Medulla oblongata (tissue), 1 donor: Measurements from ENCODE around the gene CLOCK.
A peak's percentile ranks its signal among the peaks of the same experiment; 100 is the strongest.
"Not testable (repeated sequence)": the region's sequence is repeated elsewhere in the genome, so short reads cannot be mapped to it uniquely, and the experiment has no call there.

Experiments used
- DNase-seq: peaks from one replicate; pipeline ENCODE4 v3.0.0-alpha.2; 2015; ENCODE audit errors: extremely low spot score

CLOCK gene, protein sequence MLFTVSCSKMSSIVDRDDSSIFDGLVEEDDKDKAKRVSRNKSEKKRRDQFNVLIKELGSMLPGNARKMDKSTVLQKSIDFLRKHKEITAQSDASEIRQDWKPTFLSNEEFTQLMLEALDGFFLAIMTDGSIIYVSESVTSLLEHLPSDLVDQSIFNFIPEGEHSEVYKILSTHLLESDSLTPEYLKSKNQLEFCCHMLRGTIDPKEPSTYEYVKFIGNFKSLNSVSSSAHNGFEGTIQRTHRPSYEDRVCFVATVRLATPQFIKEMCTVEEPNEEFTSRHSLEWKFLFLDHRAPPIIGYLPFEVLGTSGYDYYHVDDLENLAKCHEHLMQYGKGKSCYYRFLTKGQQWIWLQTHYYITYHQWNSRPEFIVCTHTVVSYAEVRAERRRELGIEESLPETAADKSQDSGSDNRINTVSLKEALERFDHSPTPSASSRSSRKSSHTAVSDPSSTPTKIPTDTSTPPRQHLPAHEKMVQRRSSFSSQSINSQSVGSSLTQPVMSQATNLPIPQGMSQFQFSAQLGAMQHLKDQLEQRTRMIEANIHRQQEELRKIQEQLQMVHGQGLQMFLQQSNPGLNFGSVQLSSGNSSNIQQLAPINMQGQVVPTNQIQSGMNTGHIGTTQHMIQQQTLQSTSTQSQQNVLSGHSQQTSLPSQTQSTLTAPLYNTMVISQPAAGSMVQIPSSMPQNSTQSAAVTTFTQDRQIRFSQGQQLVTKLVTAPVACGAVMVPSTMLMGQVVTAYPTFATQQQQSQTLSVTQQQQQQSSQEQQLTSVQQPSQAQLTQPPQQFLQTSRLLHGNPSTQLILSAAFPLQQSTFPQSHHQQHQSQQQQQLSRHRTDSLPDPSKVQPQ

DNA sequence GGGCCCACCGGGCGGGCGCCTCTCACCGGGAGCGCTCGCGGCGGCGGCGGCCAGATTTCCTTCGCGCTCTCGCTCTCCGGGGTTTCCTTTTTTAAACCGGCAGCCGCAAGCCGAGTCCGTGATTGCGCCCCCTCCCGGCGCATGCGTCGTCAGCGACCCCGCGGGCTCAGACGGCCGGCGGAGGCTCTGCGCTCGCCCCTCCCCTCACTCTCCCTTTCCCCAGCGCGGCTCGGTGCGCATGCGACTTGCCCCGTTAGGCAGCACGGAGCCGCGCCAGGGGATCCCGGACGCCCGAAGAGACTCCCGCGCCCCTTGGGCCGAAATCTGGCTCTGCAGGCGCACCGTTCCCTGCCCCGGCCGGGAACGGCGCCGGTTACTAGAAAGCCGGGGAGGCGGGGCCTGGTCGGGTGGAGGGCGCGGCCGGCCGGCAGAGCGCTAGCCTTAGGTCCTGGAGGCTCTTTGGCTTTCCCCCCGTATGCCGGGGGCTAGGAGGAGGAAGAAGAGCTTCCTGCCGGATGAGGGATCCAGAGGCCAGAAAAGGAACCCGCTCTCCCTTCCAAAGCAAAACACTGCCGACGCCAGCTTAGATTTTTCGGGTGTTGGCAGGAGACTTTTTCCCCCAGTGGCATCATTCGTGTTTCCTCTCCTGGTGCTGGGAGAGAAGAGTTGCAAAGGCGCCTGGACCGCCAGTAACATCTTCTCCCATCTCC, at the start of gene CLOCK:
CLOCK (minus strand) TSS at position 154 of the 710 bp plus-strand sequence. CDS start 64,124 bp downstream, outside the sequence.
- peak; percentile 89 for DNase-seq

GRCh38 chr4:55592014-55592413, 45.3 kb upstream of the CLOCK start, which contains the start of gene PDCL2:
TSS of gene PDCL2 (minus strand) at chr4:55592245. CDS start at chr4:55592109, 136 bp downstream.
- no peak for DNase-seq

GRCh38 chr4:55588160-55588559, 41.5 kb upstream of the CLOCK start:
- no peak for DNase-seq

GRCh38 chr4:55582773-55583172, 36.1 kb upstream of the CLOCK start:
- not testable (repeated sequence) for DNase-seq

DNA sequence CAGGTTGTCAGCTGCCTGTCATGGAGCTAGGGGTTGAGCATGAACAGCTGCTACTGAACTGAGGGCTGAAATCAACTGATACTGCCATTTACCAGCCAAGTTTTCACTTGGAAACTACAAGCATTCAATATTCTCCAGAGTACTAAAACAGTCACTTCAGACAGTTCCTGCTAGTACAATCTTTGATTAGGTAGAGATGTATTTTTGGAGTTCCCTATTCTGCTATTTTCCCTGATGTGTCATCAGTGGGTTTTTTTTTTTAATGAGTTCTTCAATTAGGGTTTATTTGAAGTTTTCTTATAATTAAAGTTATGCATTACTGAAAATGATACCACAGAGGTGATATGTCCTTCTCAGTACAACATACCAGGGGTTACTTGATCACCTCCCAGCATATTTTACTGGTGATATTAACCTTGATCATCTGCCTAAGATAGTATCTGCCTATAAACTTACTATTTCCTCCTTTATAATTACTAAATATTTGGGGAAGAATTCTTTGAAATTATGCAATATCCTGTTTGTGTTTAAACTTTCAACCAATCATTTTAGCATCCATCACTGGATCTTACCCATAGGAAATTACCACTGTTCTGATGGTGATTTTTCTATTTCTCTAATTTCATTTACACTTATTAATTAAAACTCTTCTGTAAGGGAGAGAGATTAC, 31.8 kb upstream of the CLOCK start:
- DNase-seq = no peak

GRCh38 chr4:55575513-55575912, 28.8 kb upstream of the CLOCK start:
- no peak for DNase-seq

DNA sequence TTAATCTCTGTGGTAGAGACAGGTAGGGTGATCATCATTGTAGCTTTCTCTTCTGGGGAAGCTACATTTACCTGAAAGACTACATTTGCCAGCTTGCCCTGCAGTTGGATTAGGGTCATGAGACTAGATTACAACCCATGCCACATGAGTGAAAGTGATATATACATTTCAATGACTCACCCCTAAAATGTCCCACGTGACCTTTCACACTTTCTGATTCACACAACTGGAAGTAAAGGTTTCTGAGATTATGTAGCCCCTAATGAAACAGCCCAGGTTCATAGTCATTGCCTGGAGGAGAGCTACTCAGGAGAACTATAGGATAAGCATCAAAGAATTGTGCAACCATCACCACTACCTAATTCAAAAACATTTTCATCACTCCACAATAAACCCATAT, 27.5 kb upstream of the CLOCK start:
- DNase-seq = no peak

DNA sequence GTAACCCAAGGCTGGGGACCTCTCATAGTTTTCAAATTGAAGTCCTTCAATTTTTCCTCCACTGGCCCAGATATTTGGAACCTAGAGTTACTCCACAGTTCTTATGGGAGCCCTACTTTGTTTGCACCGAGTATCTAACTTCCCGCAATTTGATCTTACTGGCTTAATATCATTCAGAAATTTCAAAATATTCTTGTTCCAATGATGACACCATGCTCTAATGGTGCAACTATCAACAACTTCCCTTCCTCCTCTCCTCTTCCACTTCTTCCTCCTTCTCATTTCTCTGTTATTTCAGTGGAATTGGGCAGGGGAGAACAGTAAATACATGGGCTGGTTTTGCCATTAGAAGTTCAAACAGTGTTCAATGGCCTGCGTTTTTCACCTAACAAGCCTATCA, 25.1 kb upstream of the CLOCK start:
- DNase-seq = no peak

DNA sequence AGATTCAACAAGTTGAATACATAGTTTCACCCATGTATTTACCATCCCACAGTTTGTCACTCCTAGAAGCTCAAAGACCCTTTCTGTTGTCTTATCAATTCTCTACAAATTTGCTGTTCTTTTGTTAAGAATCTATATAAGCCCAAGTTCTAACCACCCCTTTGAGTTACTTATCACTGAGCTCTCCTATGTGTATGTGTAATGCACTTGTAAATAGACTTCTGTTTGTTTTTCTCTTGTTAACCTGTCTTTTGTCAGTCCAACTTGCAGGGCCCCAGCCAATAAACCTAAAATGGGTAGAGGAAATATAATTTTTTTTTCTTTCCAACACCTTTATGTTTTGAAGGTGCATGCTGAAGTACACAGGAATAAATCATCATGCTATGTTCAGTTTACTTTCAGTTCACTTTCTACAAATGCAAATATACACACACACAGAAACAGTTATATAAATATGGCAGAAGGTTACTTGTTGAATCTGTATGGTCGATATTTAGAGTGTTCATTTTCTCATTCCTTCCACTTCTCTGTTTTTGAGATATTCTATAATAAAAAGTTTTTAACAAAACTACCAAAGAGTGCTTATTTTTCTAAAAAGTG, 22.3 kb upstream of the CLOCK start:
- DNase-seq = no peak

GRCh38 chr4:55561889-55562288, 15.2 kb upstream of the CLOCK start:
- peak; percentile 65 for DNase-seq

DNA sequence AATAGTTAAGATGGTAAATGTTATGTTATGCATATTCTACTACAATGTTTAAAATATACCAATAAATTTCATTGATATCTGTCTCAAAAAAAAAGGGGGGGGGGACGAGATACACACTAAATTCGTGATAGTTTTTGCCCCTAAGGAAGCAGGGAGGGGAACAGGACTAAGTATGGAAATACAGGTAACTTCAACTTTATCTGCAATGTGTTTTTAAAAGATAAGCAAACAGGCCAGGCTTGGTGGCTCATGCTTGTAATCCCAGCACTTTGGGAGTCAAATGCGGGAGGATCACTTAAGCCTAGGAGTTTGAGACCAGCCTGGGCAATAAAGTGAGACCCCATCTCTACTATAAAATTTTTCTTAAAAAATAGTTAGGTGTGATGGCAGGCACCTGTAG, 13.4 kb upstream of the CLOCK start:
- no peak for DNase-seq

GRCh38 chr4:55554453-55555030, 7.8 kb upstream of the CLOCK start:
- peak; percentile 52 for DNase-seq

DNA sequence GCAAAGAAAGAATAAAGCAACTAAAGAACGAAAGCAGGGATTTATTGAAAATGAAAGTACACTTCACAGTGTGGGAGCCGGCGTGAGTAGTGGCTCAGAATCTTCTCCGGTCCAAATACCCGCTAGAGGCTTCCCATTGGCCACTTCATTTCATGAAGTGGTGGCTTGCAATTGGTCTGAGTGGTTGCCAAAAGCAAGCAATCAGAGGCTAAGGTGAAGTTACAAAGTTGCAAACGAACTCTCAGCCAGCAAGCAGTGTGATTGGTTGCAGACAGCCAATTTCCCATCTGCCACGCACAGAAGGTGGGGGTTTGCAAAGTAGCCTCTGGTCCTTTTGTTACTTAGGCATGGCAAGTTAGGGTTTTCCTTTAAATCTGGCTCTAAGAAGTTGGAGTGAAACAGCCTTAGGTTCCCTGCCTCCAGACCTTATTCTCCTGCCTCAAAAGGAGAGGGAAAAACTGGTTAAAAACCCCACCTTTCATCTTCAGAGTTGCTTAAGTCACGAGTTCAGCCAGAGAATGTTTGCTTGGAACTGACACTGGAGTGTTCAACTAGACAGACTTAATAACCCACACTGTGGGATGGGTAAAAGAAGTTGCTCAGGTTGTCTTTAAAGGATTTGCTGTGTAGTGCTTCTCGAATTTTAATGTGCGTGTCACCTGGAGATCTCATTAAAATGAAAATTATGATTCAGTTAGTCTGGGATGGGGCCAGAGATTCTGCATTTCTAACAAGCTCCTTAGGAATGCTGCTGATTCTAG, 6.9 kb upstream of the CLOCK start:
- DNase-seq = peak; percentile 31

DNA sequence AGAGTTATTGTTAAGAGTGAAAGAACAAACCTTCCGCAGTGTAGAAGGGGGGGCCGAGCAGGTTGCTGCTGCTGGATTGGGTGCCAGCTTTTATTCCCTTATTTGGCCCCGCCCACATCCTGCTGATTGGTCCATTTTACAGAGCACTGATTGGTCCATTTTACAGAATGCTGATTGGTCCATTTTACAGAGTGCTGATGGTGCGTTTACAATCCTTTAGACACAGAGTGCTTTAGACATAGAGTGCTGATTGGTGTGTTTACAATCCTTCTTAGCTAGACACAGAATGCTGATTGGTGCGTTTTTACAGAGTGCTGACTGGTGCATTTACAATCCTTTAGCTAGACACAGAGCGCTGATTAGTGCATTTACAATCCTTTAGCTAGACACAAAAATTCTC, 5.3 kb upstream of the CLOCK start:
- DNase-seq = not testable (repeated sequence)

DNA sequence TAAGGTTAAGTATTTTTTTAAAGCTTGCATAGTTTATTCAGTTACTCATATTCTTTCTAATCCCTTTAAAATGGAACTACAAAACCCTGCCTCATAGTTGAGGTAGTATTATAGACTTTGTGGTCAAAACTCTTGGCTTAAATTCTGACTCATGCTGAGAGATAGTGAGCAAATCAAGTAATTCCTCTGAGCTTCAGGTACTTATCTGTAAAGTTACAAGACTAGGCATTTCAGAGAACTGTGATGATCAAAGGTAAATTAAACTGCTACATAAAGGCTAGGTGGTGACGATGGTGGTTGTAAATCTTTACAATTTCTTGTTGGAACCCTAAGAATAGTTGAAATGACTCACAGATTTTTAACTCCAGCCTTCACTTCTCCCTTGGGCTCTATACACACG, 3.2 kb upstream of the CLOCK start:
- no peak for DNase-seq

- no peak for DNase-seq
These were observed 1.2 kb upstream of the CLOCK start for GRCh38 chr4:55547918-55548317.

- DNase-seq = peak; percentile 69
These were observed 709 bp upstream of the CLOCK start for GRCh38 chr4:55547466-55547770.

DNA sequence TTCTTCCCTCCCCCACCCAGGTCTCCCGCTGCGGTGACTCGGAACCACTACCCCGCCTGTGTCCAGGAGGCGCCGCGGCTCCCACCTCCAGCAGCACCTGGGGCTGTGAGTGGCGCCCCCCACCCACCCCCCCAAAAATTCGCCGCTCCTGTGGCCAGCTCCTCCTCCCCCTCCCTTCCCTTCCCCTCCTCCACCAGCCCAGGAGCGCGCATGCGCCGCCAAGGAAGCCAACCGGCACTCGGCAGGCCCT, 278 bp downstream of the CLOCK start:
- no peak for DNase-seq

DNA sequence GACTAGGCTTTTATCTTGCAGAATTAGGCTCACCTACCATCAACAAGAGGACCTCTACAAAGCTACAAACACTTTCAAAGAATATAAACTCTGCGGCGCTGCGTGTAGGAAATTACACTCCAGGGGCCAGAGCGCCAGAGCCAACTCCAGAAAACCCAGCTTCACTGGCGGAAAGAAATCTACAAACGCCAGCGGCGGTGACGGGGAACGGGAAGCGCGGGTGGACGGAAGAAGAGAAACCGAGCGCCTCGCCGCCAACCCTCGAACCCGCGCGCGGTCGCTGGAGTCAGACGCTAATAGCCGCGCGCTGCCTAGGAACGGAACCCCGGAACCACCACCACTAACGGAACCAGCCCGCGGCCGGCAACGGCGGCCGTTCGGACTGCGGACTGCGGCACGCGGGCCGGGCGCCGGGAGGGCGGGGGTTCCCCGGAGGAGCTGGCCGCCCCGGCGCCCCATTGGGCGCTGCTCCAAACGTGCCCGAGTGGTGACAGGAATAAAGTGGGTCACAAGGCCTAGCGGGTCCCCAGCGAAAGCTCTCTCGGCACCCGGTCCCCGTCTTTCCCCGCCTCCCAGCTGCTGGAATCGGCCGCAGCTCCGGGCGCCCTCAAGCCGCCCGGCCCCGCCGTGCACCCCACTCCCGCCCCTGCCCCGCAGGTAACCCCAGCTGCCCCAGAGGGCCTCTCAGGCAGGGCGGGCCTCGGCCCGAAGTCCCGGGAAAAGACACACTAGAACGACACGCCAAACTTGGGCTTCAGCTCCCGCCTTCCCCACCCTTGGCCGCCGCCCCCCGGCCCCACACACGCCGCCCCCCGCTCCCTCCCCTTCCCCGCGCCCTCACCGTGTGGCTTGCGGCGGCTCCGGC, 836 bp downstream of the CLOCK start:
- peak; percentile 82 for DNase-seq

- peak; percentile 6 for DNase-seq
These were observed 1.6 kb downstream of the CLOCK start for GRCh38 chr4:55545151-55545550.
